Gastroesophageal sphincter (tissue), 3 donors: ENCODE measurements around the gene RHEBL1.

Source experiments
- CTCF ChIP-seq, 4 experiments: fragments of 200-600 bp in 2 of 4; fragments of 450-650 bp in 2 of 4; sonication (generic) in 1 of 4; IDR thresholded peaks; one replicate each; pipeline ENCODE4 v1.5.1; 2017 to 2019; ENCODE audit warnings: antibody characterized with exemption in 4 of 4, mild to moderate bottlenecking in 2 of 4, moderate library complexity in 2 of 4
- POLR2A ChIP-seq, 2 donors: fragments of 450-650 bp; IDR thresholded peaks; one replicate each; pipeline ENCODE4 v1.6.1; 2017; ENCODE audit warnings: antibody characterized with exemption in 2 of 2, mild to moderate bottlenecking in 2 of 2, moderate library complexity in 1 of 2

- TF ChIP-seq CTCF (IDR thresholded peaks at IDR 0.05) (peak in 3 of 4 experiments; percentile 28 to 60 (median 51)), POLR2A (IDR thresholded peaks at IDR 0.05) (peak; percentile 90 to 91)
These were observed 51.3 kb downstream of the RHEBL1 start, which contains the start of gene PRKAG1 for GRCh38 chr12:49018261-49019119.
